Measurements from ENCODE around the gene CPNE4. TPM values are rescaled to one million over a fixed set of nuclear protein-coding genes. Genes with fewer than 3 reads are reported as not detected.

CPNE4 gene
- total and polyA plus RNA-seq, 9 of the 15 experiments (the other 6 are each of a cell fraction or from before 2014, with no cell fraction given), result not detected

DNA sequence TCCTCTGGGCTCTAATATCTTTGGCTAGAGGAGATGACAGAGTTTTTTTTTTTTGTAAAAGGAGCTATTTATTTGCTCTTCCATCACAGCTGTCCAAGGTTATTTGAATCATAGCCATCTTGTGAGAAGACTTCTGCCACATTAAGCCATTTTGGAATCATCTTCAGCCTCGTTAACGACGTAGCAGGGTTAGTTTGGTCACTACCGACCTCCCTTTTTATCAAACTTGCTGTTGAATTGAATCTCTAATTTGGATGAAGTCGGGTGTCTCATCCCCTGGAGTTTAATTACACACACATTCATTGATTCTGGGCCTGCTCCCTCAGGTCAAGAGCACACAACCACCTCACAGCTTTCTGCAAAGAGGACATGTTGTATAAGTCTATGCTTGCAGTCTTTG, 238.7 kb downstream of the CPNE4 start (continued):
- TF ChIP-seq TAF7 (tag; IDR thresholded peaks at IDR 0.05), result no peak
- TF ChIP-seq, protein P1, sequence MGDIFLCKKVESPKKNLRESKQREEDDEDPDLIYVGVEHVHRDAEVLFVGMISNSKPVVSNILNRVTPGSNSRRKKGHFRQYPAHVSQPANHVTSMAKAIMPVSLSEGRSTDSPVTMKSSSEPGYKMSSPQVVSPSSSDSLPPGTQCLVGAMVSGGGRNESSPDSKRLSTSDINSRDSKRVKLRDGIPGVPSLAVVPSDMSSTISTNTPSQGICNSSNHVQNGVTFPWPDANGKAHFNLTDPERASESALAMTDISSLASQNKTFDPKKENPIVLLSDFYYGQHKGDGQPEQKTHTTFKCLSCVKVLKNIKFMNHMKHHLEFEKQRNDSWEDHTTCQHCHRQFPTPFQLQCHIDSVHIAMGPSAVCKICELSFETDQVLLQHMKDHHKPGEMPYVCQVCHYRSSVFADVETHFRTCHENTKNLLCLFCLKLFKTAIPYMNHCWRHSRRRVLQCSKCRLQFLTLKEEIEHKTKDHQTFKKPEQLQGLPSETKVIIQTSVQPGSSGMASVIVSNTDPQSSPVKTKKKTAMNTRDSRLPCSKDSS (IDR thresholded peaks at IDR 0.05; ENCODE audit: low read depth, partially characterized antibody), result no peak
- TF ChIP-seq PRMT5 (CRISPR knock-in tag; IDR thresholded peaks at IDR 0.05), result no peak
- TF ChIP-seq, protein P2, sequence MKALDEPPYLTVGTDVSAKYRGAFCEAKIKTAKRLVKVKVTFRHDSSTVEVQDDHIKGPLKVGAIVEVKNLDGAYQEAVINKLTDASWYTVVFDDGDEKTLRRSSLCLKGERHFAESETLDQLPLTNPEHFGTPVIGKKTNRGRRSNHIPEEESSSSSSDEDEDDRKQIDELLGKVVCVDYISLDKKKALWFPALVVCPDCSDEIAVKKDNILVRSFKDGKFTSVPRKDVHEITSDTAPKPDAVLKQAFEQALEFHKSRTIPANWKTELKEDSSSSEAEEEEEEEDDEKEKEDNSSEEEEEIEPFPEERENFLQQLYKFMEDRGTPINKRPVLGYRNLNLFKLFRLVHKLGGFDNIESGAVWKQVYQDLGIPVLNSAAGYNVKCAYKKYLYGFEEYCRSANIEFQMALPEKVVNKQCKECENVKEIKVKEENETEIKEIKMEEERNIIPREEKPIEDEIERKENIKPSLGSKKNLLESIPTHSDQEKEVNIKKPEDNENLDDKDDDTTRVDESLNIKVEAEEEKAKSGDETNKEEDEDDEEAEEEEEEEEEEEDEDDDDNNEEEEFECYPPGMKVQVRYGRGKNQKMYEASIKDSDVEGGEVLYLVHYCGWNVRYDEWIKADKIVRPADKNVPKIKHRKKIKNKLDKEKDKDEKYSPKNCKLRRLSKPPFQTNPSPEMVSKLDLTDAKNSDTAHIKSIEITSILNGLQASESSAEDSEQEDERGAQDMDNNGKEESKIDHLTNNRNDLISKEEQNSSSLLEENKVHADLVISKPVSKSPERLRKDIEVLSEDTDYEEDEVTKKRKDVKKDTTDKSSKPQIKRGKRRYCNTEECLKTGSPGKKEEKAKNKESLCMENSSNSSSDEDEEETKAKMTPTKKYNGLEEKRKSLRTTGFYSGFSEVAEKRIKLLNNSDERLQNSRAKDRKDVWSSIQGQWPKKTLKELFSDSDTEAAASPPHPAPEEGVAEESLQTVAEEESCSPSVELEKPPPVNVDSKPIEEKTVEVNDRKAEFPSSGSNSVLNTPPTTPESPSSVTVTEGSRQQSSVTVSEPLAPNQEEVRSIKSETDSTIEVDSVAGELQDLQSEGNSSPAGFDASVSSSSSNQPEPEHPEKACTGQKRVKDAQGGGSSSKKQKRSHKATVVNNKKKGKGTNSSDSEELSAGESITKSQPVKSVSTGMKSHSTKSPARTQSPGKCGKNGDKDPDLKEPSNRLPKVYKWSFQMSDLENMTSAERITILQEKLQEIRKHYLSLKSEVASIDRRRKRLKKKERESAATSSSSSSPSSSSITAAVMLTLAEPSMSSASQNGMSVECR (CRISPR knock-in tag; IDR thresholded peaks at IDR 0.05), result no peak
- no peak for TF ChIP-seq RNF2 (IDR thresholded peaks at IDR 0.05)

Data from K562 (cell line).